ENCODE data around the gene NCK2. TPM values are rescaled to one million over a fixed set of nuclear protein-coding genes. Genes with fewer than 3 reads are reported as not detected.
A peak's percentile ranks its signal among the peaks of the same experiment; 100 is the strongest.

NCK2 gene
- total and polyA plus RNA-seq, 9 of the 15 experiments (the other 6 are each of a cell fraction or from before 2014, with no cell fraction given): 0.90 to 27.9 (median 15.9) TPM

DNA sequence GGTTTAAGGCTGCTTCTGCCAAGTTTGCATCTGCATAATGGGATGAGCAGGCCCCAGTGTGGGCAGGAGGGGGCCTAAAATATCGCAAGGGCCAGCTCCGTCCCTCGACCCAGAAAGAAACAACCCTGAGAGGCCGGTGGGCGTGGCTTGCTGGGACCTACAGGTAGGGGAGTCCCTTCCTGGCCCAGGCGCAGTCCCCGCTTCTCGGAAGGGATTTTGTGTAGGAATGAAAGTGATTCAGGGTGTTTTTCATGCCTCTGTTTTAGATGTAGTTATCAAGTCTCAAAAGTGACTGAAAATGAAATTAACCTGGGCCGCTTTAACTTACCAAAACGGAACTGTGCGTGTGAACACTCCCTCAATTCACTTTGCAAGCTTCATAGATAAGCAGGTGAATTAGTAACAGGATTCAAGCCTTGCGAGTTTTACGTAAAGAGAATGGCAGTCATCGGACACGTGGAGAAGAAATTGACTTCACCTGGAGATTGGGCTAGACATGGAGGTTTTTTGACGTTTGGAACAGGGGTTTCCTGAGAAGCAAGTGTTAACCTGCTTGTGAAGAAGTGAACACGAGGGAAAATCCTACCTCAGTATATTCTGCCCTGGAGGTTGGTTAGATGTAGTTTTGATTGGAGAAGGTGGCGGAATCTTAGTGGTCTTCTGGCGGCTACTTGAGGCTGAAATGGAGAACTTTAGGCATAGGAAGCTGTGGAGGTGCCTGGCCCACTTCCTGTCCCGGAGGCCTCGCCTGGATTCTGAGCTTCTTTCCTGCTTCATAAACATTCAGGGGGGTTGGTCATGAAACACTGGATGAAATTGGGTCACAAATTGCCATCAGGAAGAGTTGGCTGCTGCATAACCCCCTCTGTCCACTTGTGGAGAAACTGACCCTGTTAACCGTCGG lies 1.7 kb downstream of the NCK2 start:
- FAIRE-seq (peak; percentile 6), DNase-seq (ENCODE audit: extremely low read depth in 1 of 4, low spot score in 3 of 4) (peak; percentile 33 to 47 (median 42)), ATAC-seq (peak; percentile 39; the same call in 2 of the 3 replicates)
- Histone ChIP-seq H3K4me1 (replicated peaks in 1 of 2; ENCODE audit: control insufficient read depth in 2 of 2, insufficient read depth in 2 of 2, low read length in 2 of 2) (peaks cover 12 to 13% of the 10 kb centered on the region in 2 experiments), H2AFZ (ENCODE audit: low read depth, low read length) (0 out of 2 replicates have a peak overlapping the region, but pooled peaks have one; percentile 73), H3K9me3 (replicated peaks; ENCODE audit: control insufficient read depth, insufficient read depth, low read depth, low read length) (no peaks in the 10 kb centered on the region), H3K27me3 (ENCODE audit: control insufficient read depth in 2 of 2, insufficient read depth in 2 of 2, low read length in 2 of 2) (no peaks in the 10 kb centered on the region), H3K4me3 (peak overlapping the region; percentile 74), H3K9me1 (ENCODE audit: control insufficient read depth, insufficient read depth, low read length) (no peaks in the 10 kb centered on the region), H3K36me3 (ENCODE audit: control insufficient read depth, insufficient read depth, low read length) (peaks cover 2% of the 10 kb centered on the region; the same call in 1 of the 3 replicates), H4K20me1 (replicated peaks; ENCODE audit: control insufficient read depth, insufficient read depth, low read length) (peaks cover 9% of the 10 kb centered on the region), H3K27ac (ENCODE audit: extremely low read depth, low read depth, low read length) (no peak overlapping the region), H3K4me2 (ENCODE audit: insufficient read depth, low read length) (peak overlapping the region; percentile 72), H3K79me2 (ENCODE audit: control insufficient read depth, insufficient read depth, low read length) (peaks cover 35% of the 10 kb centered on the region), H3K9ac (ENCODE audit: insufficient read depth in 1 of 2, low read depth in 2 of 2, low read length in 2 of 2) (peak overlapping the region; percentile 53 to 74)
- in situ Hi-C loops (cut with MboI): no loop called here
- 51% methylated on average over 23 of the region's 23 CpGs for WGBS (ENCODE audit: insufficient coverage, low coverage, missing lambda C conversion rate)
- intact Hi-C loops (cut with micrococcal nuclease): loop anchor here (5.0 kb wide), 1 partner anchor 169 kb away; no protein-coding TSS in a partner anchor
- no peak for TF ChIP-seq TGIF2 (CRISPR knock-in tag; IDR thresholded peaks at IDR 0.05)
- peak; percentile 50; the same call in 1 of the 2 replicates for TF ChIP-seq ZBTB33 (CRISPR knock-in tag; IDR thresholded peaks at IDR 0.05)
- 0 out of 2 replicates have a peak, but pooled peaks have one; percentile 22 for TF ChIP-seq BACH1 (tag; IDR thresholded peaks at IDR 0.05)
- ChIA-PET CTCF (ENCODE audit: low intra/inter-chr PET ratio) (interaction anchor here (0.6 kb wide), 1 partner anchor 716 kb away, joined by 3 read pairs; no protein-coding TSS in a partner anchor), POLR2A (interaction anchor here (0.6 to 2.7 kb wide), 11 partner anchors 9 to 579 kb away, joined by 3 to 15 read pairs (median 3); no protein-coding TSS in a partner anchor)
- BruUV-seq (replicated peaks): TSS peak; percentile 32

All from K562 (cell line).